ENCODE data around the gene NDUFS8.

DNA sequence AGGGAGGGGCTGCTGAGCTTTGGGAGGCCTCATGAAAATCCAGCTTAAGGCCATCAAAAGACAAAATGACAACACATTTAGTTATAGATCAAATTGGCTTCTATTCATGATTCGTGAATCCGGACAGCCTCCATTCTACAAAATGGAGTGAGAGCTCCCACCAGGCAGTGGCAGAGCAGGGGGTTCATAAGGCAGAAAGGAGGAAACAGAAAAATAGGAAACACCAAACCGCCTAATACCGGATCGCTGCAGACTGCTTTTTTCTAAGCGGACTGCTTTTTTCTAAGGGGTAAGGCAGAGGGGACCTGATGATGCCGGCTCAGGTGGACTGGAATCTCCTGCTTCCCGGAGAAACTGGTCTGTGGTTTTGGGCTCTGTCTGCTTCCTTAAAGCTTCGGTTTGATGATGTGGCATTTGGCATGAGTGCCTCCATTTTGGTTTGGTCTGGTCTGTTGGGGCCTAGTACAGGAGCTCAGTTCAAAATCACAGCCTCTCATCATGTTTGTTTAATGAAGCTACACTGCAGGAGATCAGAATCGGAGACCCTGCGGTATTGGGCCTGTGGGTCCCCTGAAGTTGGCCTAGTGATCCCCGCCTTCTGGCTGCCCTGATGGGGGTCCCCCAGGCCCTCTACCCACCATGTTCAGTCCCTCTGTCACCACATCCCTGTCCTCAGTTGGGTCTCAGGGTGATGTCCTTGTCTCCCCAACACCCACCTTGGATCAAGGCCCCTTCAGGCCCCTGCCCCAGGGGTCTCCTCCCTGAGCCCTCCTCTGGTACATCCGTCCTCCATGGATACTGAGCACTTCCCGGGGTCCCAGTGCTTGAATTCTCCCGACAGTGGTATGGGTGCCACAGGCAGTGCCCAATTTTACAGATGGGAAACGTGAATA lies 19.2 kb upstream of the NDUFS8 start:
- no peak for TF ChIP-seq SMC3 (IDR thresholded peaks at IDR 0.05; ENCODE audit: low read depth, low read length)
- TF ChIP-seq CHD1 (IDR thresholded peaks at IDR 0.05; ENCODE audit: low read depth, low read length): no peak
- TF ChIP-seq, protein P1, sequence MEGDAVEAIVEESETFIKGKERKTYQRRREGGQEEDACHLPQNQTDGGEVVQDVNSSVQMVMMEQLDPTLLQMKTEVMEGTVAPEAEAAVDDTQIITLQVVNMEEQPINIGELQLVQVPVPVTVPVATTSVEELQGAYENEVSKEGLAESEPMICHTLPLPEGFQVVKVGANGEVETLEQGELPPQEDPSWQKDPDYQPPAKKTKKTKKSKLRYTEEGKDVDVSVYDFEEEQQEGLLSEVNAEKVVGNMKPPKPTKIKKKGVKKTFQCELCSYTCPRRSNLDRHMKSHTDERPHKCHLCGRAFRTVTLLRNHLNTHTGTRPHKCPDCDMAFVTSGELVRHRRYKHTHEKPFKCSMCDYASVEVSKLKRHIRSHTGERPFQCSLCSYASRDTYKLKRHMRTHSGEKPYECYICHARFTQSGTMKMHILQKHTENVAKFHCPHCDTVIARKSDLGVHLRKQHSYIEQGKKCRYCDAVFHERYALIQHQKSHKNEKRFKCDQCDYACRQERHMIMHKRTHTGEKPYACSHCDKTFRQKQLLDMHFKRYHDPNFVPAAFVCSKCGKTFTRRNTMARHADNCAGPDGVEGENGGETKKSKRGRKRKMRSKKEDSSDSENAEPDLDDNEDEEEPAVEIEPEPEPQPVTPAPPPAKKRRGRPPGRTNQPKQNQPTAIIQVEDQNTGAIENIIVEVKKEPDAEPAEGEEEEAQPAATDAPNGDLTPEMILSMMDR (conservative IDR thresholded peaks at IDR 0.05; ENCODE audit: low read depth, low read length): no peak
- TF ChIP-seq POLR2A (IDR thresholded peaks at IDR 0.05; ENCODE audit: low read depth, low read length): no peak
- TF ChIP-seq RCOR1 (IDR thresholded peaks at IDR 0.05; ENCODE audit: insufficient replicate concordance, low read length): no peak
- no peak for TF ChIP-seq MAFK (IDR thresholded peaks at IDR 0.05; ENCODE audit: low read depth, low read length)
- TF ChIP-seq BHLHE40 (IDR thresholded peaks at IDR 0.05; ENCODE audit: low read depth, low read length): no peak
- no peak for TF ChIP-seq RAD21 (IDR thresholded peaks at IDR 0.05; ENCODE audit: low read length)
